Suppressor macrophage treated with lipopolysaccharide for 1 hour (primary cell): ENCODE measurements around the gene ACER2.
"Not testable (repeated sequence)": the region's sequence is repeated elsewhere in the genome, so short reads cannot be mapped to it uniquely, and the experiment has no call there.

Source experiments
- DNase-seq, 3 donors: peaks; one replicate each; pipeline ENCODE4 v3.0.0-alpha.2; 2020 to 2022

Gene ACER2

DNA sequence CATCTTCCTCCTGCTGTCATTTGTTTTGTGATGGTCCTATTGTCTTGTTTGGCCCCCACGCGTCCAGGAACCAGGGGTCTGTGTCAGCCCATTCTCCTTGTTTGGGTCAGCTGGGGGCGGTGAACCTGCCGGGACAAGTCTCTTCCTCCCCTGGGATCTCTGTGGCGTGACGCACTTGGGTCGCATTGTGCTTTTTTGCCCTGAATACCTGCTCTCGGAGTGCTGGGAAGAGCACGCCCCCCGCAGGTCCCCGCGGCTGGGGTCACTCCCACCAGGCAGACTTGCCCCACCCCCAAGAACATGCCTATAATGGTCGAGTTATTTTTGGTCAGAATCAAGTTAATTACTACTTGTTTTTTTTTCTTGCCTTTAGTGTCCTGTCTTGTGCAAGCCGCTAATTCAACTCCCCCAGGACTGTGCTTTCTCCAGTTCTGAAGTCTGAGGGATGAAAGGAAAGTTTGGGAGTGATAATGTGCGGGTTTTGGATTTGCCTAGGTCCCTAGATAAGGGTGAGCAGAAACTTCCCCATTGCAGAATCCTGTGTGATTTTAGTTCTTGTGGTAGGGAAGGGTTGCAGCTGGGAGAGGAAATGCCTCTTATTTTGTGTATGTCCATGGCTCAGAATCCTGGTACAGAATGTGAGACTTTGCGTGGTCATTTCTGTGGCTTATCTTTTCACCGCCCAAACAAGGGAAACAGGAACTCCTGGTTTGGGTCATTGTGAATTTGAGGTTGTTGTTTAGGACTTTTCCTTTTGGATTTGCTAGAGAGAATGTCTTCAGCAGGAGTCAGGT lies 789 bp downstream of the ACER2 start:
- DNase-seq: peak; percentile 20 to 26 (median 21)

GRCh38 chr9:19410195-19410503 lies 1.3 kb downstream of the ACER2 start:
- DNase-seq: no peak

DNA sequence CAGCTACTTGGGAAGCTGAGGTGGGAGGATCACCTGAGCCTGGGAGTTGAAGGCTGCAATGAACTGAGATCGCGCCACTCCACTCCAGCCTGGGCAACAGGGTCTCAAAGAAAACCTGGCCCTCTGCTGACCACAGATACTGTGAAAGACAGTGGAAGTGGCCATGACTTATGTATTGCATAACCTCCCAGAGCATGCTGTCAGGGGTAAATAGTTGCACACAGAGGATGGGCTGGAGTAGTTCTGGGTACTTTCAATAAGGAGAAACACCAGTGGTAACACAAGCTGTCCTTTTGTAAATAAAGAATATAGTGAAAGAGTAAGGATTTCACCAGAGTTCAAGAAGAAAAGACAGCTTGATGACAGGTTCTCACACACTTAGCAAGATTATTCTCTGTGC lies 1.8 kb downstream of the ACER2 start:
- DNase-seq: no peak

DNA sequence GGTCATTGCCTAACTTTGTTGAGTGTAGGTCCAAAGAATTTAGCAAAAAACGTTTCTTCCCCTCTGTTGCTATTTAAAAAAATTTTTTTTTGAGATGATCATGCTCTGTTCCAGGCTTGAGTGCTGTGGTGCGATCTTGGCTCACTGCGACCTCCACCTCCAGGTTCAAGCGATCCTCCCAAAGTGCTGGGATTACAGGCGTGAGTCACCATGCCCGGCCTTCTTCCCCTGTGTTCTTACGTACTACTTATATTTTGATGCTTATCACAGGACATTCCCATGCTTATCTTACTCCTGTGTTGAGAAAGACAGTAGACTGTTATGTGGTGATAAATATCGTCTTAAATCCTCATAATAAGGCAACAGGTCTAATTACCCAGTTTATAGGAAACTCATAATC lies 2.5 kb downstream of the ACER2 start:
- no peak for DNase-seq

DNA sequence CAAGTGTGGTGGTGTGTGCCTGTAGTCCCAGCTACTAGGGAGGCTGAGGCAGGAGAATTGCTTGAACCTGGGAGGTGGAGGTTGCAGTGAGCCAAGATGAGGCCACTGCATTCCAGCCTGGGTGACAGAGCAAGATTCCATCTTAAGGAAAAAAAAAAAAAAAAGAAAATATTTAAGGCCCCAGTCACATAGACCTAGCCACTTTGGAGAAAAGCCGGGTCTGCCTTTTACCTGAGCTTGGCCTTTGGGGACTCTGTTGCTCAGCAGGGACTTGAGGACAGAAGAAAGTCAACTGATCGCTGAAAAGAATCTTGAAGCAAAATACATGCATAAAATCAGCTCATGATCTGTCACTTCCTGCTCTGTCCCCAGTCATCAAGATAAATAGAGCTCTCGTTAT lies 4.6 kb downstream of the ACER2 start:
- not testable (repeated sequence) for DNase-seq

GRCh38 chr9:19416143-19416542 lies 7.3 kb downstream of the ACER2 start:
- DNase-seq: no peak

GRCh38 chr9:19420877-19421276 lies 12.1 kb downstream of the ACER2 start:
- no peak for DNase-seq

- no peak for DNase-seq
These were observed 14.4 kb downstream of the ACER2 start for GRCh38 chr9:19423163-19423562.

GRCh38 chr9:19424176-19424779 lies 15.5 kb downstream of the ACER2 start:
- no peak for DNase-seq

DNA sequence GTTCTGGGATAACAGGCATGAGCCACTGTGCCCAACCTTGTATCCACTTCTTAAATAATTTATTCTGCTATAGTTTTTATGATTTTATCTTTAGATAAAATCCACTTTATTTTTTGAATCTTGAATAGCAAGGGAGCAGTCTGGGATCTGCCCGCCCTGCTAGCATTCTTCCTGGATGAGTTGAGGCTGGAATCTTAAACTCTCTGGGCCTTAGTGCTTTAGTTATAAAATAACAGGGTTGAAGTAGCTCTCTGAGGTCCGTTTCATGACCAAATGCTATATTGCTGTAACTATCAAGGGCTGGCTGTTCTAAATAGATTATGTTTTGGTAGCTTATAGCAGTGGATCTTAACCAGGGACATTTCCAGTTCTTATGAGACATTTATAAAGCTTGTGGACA lies 20.8 kb downstream of the ACER2 start:
- DNase-seq: no peak

DNA sequence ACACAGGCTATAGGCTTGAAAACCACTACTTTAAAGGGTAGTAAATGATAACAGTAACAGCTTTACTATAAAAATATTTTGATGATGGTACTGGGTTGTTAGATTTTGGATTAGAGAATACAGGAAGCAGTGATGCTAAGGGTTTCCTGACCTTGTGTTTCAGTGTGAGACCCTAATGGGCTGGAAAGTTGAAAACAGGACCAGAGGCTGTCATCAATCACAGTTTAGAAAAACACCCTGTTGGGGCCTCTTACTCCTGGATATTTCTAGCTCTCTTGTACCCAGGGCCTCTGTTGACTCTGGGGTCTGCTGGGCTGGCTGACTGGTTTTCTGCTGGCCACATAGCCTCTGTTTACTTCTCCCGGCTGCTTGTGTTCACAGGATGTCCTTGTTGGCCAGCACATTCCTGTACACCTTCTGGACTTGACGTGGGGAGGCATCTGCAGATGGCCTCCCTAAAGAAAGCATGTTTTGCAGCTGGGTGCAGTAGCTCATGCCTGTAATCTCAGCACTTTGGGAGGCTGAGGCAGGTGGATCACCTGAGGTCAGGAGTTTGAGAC lies 21.5 kb downstream of the ACER2 start:
- no peak for DNase-seq

DNA sequence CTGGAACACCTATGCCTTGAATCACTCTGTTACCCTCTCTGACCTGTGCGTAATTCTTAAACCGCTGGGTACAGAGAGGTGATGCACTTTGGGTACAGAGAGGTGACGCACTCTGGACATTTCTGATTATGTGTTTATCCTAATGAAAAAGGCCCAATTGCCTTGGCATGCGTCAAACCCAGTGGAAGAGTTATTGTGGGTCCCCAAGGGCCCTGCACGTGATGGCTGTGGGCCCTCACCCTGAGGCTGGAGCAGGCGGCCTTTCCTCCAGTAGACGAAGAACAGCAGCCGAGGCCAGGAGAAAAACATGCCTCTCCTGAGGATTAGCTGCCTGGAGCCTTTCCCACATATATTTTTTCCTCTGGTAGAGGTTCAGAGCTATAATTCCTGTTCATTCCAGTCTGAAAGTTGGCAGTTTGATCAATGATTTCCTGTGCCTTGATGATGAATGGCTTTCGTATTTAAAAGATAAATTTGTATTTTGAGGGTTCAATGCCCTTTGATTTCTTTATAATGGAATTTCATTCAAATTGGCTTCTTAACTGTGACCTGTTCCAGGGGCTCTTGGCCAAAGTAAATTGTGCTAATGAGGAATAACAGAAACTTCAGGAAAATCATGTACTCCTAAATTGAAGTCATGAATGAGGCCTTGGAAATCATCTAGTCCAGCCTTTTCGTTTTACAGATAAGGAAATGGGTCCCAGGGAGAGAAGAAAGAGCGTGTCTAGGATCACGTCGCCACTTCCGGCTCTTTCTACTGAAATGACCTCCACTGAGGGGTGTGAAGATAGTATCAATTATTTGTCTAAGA lies 22.8 kb downstream of the ACER2 start:
- no peak for DNase-seq

DNA sequence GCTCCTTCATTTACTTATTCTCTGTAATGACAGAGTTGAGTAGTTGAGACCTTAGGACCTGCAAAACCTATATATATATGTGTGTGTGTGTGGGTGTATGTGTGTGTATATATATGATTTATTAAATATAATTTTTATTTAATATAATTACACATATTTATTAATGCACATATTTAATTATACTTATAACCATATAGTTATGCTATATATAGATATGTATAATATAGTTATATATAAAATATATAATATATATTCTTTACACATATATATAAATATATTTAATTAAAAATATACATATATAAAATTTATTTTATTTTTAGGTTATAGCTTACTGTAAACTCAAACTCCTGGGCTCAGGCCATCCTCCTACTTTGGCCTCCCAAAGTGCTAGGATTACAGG lies 23.7 kb downstream of the ACER2 start:
- no peak for DNase-seq

GRCh38 chr9:19433729-19434128 lies 24.9 kb downstream of the ACER2 start:
- DNase-seq: not testable (repeated sequence)

GRCh38 chr9:19440376-19440775 lies 31.6 kb downstream of the ACER2 start:
- no peak for DNase-seq

GRCh38 chr9:19440823-19441580 lies 32.2 kb downstream of the ACER2 start:
- DNase-seq: peak in 1 of 3 donors; percentile 14

GRCh38 chr9:19441730-19442129 lies 32.9 kb downstream of the ACER2 start:
- DNase-seq: peak in 2 of 3 donors; percentile 27 to 29

DNA sequence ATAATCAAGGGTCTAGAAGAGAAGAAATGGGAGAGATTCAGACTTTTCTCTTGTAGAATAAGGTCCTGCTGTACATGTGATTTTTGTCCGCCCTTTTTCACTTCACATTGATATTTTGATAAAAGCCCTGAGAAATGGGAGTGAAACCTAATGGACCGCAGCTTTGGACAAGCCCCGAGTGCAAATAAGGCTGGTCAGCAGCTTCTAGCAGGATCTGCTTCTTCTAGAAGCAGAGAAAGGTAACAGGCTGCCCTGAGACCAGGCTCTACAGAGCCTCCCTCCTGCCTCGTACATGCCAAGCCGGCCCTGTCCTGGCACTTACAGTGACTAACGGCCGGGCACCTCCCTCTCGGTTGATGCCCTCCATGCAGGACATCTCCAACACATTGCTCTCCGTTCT lies 33.4 kb downstream of the ACER2 start:
- no peak for DNase-seq

- no peak for DNase-seq
These were observed 36.6 kb downstream of the ACER2 start for GRCh38 chr9:19445452-19445851.

DNA sequence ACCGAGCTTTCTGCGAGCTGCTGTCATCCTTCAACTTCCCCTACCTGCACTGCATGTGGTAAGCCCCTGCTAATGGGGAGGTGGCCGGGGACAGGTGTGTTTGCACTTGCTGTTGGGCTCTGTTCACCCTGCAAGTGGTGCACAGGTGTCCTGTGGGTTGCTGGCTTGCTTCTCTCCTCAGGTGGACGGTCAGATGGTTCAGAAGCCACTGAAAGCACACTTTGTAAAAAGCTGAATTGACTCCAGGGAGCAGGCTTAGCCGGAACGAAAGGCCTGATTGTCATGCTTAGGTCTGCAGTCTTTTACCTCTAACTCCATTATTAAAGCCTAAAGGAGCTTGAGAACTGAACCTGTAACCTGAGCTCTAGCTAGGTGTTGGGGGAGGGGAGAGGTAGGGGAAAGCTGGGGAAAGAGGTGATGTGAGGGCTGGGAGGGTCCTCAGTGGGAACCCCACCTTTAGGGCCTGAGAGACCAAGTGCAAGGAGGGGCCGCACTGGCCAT lies 37.6 kb downstream of the ACER2 start:
- no peak for DNase-seq

DNA sequence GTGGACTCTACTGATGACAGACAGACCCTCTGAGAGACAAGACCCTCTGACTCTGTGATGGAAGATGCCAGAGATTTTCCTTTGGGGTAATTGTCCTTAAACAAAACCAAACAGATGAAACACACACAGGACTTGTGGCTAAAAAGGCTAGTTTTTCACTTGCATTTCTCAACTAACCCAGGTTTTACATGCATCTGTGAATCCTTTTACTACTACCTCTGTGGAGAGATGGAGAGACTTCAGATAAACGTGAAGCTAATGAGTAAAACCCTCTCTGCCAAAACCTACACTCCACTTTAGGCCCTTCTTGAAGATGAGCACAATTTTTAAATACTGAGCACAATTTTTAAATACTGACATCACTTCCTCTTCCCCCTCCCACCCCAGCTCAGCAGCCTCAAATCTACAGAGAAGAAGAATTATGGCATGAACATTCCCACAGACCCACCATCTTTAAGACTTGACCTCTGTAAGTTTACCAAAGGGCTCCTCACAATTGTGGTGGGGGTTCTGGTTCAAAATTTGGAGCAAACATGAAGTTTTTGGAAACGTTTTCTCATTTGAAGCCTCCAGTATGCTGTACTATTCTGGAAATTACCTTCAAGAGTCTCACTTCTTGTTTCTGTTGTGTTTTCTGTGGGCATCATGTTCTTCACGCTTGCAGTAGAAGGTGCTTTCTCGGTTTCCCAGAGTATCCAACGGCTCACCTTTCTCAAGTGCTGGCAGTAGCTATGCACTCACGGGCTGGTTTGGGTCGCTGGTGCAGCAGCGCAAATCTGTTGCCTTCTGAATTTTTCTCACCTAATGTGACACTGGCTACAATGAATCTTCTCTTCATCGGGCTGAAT lies 42.7 kb downstream of the ACER2 start:
- DNase-seq: no peak

- DNase-seq: peak in 1 of 3 donors; percentile 26
These were observed 47.6 kb downstream of the ACER2 start for GRCh38 chr9:19456426-19456825.
